NT2/D1 (cell line): ENCODE results near the gene RUNX2.

Source experiments
- SUZ12 ChIP-seq: IDR thresholded peaks from 2 replicates; pipeline ENCODE4 v1.6.1; 2011; ENCODE audit not compliant: insufficient read length, insufficient read depth; ENCODE audit errors: extremely low read depth
- YY1 ChIP-seq: IDR thresholded peaks from 2 replicates; pipeline ENCODE4 v1.6.1; 2011; ENCODE audit not compliant: insufficient read length, insufficient read depth
- ZNF274 ChIP-seq: IDR thresholded peaks from 2 replicates; pipeline ENCODE4 v1.6.1; 2011; ENCODE audit warnings: mild to moderate bottlenecking, low read depth, low read length

- no peak for TF ChIP-seq SUZ12
- TF ChIP-seq YY1, result no peak
- TF ChIP-seq ZNF274, result no peak
These were observed 335.4 kb downstream of the RUNX2 start for GRCh38 chr6:45663251-45664221.
